Prostate gland (tissue), 2 donors: ENCODE results near the gene CFAP97D2. TPM values are rescaled to one million over a fixed set of nuclear protein-coding genes. Genes with fewer than 3 reads are reported as not detected.

Source experiments
- DNase-seq: peaks from one replicate; pipeline ENCODE4 v3.0.0-alpha.2; 2019; ENCODE audit warnings: low spot score
- H3K27ac ChIP-seq, 2 donors: fragments of 200-600 bp; sonication (generic); 2 replicates each; pipeline ENCODE4 v1.5.1; 2017 to 2019
- H3K27me3 ChIP-seq: fragments of 200-600 bp; sonication (generic); replicated peaks from 2 replicates; pipeline ENCODE4 v1.5.1; 2019; ENCODE audit not compliant: insufficient read depth
- H3K36me3 ChIP-seq, 2 donors: fragments of 200-600 bp; sonication (generic); 1 replicate in 1 of 2; 2 replicates in 1 of 2; pipeline versions ENCODE4 v1.5.1 to v1.8.1; 2017 to 2019
- H3K4me1 ChIP-seq: fragments of 200-600 bp; sonication (generic); replicated peaks from 2 replicates; pipeline ENCODE4 v1.5.1; 2019
- H3K4me3 ChIP-seq, 2 donors: fragments of 200-600 bp; sonication (generic); 2 replicates each; pipeline ENCODE4 v1.5.1; 2017 to 2019
- H3K9me3 ChIP-seq: fragments of 200-600 bp; sonication (generic); 2 replicates; pipeline ENCODE4 v1.5.1; 2017
- POLR2A ChIP-seq: fragments of 450-650 bp; IDR thresholded peaks from one replicate; pipeline ENCODE4 v1.6.1; 2016; ENCODE audit warnings: antibody characterized with exemption, mild to moderate bottlenecking
- POLR2AphosphoS5 ChIP-seq: sonication (generic); formaldehyde crosslinking; IDR thresholded peaks from one replicate; pipeline ENCODE4 v1.6.1; 2017; ENCODE audit warnings: antibody characterized with exemption
- WGBS: methylation state at CpG from one replicate; pipeline ENCODE4 v1.1.5; 2018; 5-methylcytosine and 5-hydroxymethylcytosine counted together
- intact Hi-C: fragments of 100-400 bp; cut with DNase I; formaldehyde crosslinking; loops from one replicate; pipeline ENCODE4 v1.14.2; 2022
- total RNA-seq, 2 donors: library from RNA; depleted of rRNA; stranded (reverse); fragments of >200 nt; gene quantifications; one replicate each; pipeline ENCODE4 v1.1.0, GENCODE V29; 2016
- TF ChIP-seq, protein P1 (sequence below), 4 experiments: fragments of 200-600 bp in 2 of 4; fragments of 450-650 bp in 2 of 4; sonication (generic) in 2 of 4; IDR thresholded peaks; 1 replicate in 3 of 4; 2 replicates in 1 of 4; pipeline ENCODE4 v1.5.1; 2016 to 2019; ENCODE audit warnings: antibody characterized with exemption in 4 of 4, mild to moderate bottlenecking in 2 of 4, moderate library complexity in 2 of 4

Gene CFAP97D2
- total RNA-seq, 2 donors from 2014 or later, result 0.62 TPM; not detected in 1

DNA sequence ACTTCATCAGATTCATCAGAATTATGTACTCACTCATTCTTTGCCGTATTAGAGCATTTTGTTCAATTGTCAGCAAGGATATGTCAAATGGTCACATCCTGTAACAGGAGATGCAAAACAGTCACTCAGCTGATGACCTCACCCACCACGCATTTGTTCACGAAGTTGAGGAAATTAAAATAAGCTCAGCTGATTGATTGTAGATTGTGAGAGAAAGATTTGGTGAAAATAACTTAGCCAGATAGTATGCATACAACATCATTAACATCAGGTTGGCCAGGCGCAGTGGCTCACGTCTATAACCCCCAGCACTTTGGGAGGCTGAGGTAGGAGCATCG, 33.1 kb downstream of the CFAP97D2 start:
- no peaks in the 10 kb centered on the region for H3K4me1 ChIP-seq
- DNase-seq, result no peak
- H3K36me3 ChIP-seq, result no peaks in the 10 kb centered on the region
- H3K4me3 ChIP-seq, result no peak overlapping the region
- intact Hi-C loops, result no loop called here
- 65% methylated on average over 6 of the region's 6 CpGs for WGBS
- no peaks in the 10 kb centered on the region for H3K27me3 ChIP-seq
- no peak for TF ChIP-seq POLR2AphosphoS5
- TF ChIP-seq POLR2A, result no peak
- TF ChIP-seq, protein P1, sequence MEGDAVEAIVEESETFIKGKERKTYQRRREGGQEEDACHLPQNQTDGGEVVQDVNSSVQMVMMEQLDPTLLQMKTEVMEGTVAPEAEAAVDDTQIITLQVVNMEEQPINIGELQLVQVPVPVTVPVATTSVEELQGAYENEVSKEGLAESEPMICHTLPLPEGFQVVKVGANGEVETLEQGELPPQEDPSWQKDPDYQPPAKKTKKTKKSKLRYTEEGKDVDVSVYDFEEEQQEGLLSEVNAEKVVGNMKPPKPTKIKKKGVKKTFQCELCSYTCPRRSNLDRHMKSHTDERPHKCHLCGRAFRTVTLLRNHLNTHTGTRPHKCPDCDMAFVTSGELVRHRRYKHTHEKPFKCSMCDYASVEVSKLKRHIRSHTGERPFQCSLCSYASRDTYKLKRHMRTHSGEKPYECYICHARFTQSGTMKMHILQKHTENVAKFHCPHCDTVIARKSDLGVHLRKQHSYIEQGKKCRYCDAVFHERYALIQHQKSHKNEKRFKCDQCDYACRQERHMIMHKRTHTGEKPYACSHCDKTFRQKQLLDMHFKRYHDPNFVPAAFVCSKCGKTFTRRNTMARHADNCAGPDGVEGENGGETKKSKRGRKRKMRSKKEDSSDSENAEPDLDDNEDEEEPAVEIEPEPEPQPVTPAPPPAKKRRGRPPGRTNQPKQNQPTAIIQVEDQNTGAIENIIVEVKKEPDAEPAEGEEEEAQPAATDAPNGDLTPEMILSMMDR (IDR thresholded peaks at IDR 0.05), result no peak
- H3K9me3 ChIP-seq, result no peaks in the 10 kb centered on the region
- no peak overlapping the region for H3K27ac ChIP-seq

DNA sequence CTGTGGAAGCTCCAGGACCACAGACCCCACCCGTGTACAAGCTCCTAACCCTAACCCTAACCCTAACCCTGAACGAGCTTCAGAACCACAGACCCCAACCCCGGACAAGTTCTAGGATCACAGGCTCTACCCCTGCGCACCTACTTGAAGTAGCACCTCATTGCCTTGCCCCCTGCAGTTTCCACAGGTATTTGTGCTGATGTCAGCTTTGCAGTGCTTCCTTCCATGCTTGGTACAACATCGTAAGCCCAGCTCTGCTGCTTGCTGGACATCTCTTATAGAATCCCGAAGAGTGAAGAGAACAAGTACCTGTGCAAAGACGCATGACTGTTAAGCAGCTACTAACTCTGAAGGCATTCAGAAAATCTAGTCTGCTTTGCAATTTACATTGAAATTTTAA, 34.9 kb downstream of the CFAP97D2 start:
- no peak overlapping the region for H3K4me3 ChIP-seq
- TF ChIP-seq, protein P1 (IDR thresholded peaks at IDR 0.05), result no peak
- no peak for TF ChIP-seq POLR2AphosphoS5
- TF ChIP-seq POLR2A, result no peak
- H3K9me3 ChIP-seq, result no peaks in the 10 kb centered on the region
- H3K27ac ChIP-seq, result no peak overlapping the region
- no peaks in the 10 kb centered on the region for H3K4me1 ChIP-seq
- no peaks in the 10 kb centered on the region for H3K36me3 ChIP-seq
- WGBS, result 80% methylated on average over 7 of the region's 7 CpGs
- no peaks in the 10 kb centered on the region for H3K27me3 ChIP-seq
- DNase-seq, result no peak
- intact Hi-C loops, result no loop called here

DNA sequence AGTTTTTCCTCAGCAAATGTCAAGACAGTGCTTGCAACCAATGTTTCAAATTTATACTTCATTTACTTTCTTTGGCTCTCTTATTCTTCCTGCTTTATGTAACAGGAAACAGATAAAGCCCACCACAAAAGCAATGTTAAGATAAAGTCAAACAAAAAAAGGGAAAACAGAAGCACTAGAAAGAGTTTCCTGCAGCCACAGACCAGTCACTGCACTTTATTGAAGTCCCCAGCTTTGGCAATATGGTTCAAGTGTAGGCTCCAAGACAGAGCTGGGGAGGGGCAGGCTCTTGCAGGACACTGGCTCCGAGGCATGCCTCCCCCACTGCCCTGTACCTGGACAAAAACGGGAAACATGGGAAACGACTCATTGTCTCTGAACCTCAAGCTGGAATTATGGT, 40.3 kb downstream of the CFAP97D2 start:
- Histone ChIP-seq H3K9me3 (no peaks in the 10 kb centered on the region), H3K4me3 (no peak overlapping the region), H3K4me1 (no peaks in the 10 kb centered on the region), H3K36me3 (no peaks in the 10 kb centered on the region), H3K27me3 (no peaks in the 10 kb centered on the region), H3K27ac (no peak overlapping the region)
- intact Hi-C loops, result no loop called here
- no peak for DNase-seq
- TF ChIP-seq POLR2A (no peak), POLR2AphosphoS5 (no peak)
- TF ChIP-seq, protein P1 (IDR thresholded peaks at IDR 0.05), result no peak
- 56% methylated on average over 3 of the region's 3 CpGs for WGBS

DNA sequence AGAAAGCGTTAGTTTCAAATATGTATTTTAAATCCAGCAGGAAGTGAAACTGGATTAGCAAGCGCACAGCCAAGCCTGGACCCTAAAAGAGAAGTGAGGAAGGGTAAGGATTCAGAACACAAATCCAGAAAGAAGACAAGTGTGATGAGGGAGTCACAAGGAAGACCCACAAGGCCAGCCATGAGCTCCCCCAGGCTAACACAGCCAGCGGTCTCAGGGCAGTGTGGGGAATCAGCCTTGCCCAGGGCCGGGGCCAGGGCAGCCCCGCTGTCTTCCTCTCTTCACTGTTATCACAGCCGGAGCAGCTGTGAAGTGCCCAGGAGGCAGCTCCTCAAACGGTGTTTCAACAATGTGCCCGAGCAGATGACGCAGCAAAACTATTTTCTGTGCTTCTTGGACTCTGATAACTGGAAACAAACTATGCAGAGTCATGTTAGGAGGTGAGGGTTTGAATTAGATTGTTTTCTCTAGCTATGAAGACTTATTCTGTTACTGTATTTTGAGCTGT, 43.5 kb downstream of the CFAP97D2 start:
- DNase-seq, result no peak
- H3K27ac ChIP-seq, result no peak overlapping the region

DNA sequence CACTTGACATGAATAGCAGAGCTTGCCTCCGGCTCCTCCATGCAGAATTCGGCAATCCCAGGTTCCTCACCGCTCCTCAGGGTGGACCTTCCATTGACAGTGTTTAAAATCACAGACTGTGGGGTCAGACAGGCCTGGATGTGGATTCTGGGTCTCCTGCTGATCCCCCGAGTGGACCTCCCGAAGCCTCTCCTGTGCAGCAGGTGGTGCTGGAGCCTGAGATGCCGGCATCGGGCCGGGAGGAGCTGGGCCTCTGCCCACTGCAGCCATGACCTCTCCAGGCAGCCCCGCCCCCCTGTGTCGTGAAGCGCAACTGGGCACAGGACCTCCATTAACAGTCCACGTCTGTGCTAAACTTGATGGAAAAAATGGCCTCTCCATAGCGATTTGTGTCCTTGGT, 45.1 kb downstream of the CFAP97D2 start:
- H3K4me1 ChIP-seq, result peaks cover 5% of the 10 kb centered on the region
- intact Hi-C loops, result no loop called here
- no peak overlapping the region for H3K27ac ChIP-seq
- no peaks in the 10 kb centered on the region for H3K9me3 ChIP-seq
- 88% methylated on average over 13 of the region's 13 CpGs for WGBS
- no peak for DNase-seq
- TF ChIP-seq, protein P1 (IDR thresholded peaks at IDR 0.05), result no peak
- TF ChIP-seq POLR2A (no peak), POLR2AphosphoS5 (no peak)
- H3K4me3 ChIP-seq, result no peak overlapping the region
- H3K27me3 ChIP-seq, result no peaks in the 10 kb centered on the region
- H3K36me3 ChIP-seq, result no peaks in the 10 kb centered on the region

More for the DNA sequence above, 43.5 kb downstream of the CFAP97D2 start:
- Histone ChIP-seq H3K9me3 (no peaks in the 10 kb centered on the region), H3K4me1 (peaks cover 5% of the 10 kb centered on the region), H3K27me3 (no peaks in the 10 kb centered on the region), H3K36me3 (no peaks in the 10 kb centered on the region), H3K4me3 (no peak overlapping the region)
- intact Hi-C loops, result no loop called here
- TF ChIP-seq, protein P1 (IDR thresholded peaks at IDR 0.05), result no peak
- TF ChIP-seq POLR2A (no peak), POLR2AphosphoS5 (no peak)
- WGBS, result 58% methylated on average over 9 of the region's 9 CpGs
